ENCODE measurements around the gene PLEKHG7.

GRCh38 chr12:92810370-92810769, 107.6 kb downstream of the PLEKHG7 start:
- no peak for TF ChIP-seq CTCF (IDR thresholded peaks at IDR 0.05)
- no peak for TF ChIP-seq POLR2A (IDR thresholded peaks at IDR 0.05)
